HG03280 (cell line): ENCODE results near the gene PRSS27.

Experiments
- ATAC-seq: cut with Tn5 transposase; IDR thresholded peaks from one replicate; pipeline ENCODE4 v1.9.1; 2021; ENCODE audit warnings: mild to moderate bottlenecking, moderate library complexity; ENCODE audit not compliant: unreplicated experiment

Gene PRSS27

GRCh38 chr16:2728034-2728433 lies 8.0 kb upstream of the PRSS27 start:
- no peak for ATAC-seq

GRCh38 chr16:2726923-2727322 lies 6.9 kb upstream of the PRSS27 start:
- ATAC-seq, result no peak

GRCh38 chr16:2724816-2725348 lies 4.9 kb upstream of the PRSS27 start:
- ATAC-seq, result no peak

- no peak for ATAC-seq
These were observed 4.2 kb upstream of the PRSS27 start for GRCh38 chr16:2724088-2724676.

- peak; percentile 3 for ATAC-seq
These were observed 1.7 kb upstream of the PRSS27 start for GRCh38 chr16:2721634-2722173.

GRCh38 chr16:2720719-2721633 lies 952 bp upstream of the PRSS27 start:
- peak; percentile 80 for ATAC-seq

GRCh38 chr16:2719328-2720063 lies 528 bp downstream of the PRSS27 start:
- ATAC-seq, result no peak

- ATAC-seq, result no peak
These were observed 2.4 kb downstream of the PRSS27 start for GRCh38 chr16:2717383-2718263.

GRCh38 chr16:2716948-2717347 lies 3.1 kb downstream of the PRSS27 start:
- ATAC-seq, result no peak

- ATAC-seq, result no peak
These were observed 3.8 kb downstream of the PRSS27 start for GRCh38 chr16:2715966-2716885.

GRCh38 chr16:2715519-2715918 lies 4.5 kb downstream of the PRSS27 start:
- no peak for ATAC-seq

- no peak for ATAC-seq
These were observed 5.0 kb downstream of the PRSS27 start for GRCh38 chr16:2715064-2715463.

GRCh38 chr16:2713985-2714774 lies 5.8 kb downstream of the PRSS27 start:
- ATAC-seq, result no peak

- ATAC-seq, result no peak
These were observed 6.5 kb downstream of the PRSS27 start for GRCh38 chr16:2713523-2713922.

GRCh38 chr16:2712546-2712945 lies 7.5 kb downstream of the PRSS27 start:
- ATAC-seq, result no peak

- no peak for ATAC-seq
These were observed 8.0 kb downstream of the PRSS27 start for GRCh38 chr16:2712063-2712441.

- ATAC-seq, result no peak
These were observed 8.5 kb downstream of the PRSS27 start for GRCh38 chr16:2711370-2712062.
